ENCODE measurements around the gene KLHL8. TPM values are rescaled to one million over a fixed set of nuclear protein-coding genes. Genes with fewer than 3 reads are reported as not detected.

The KLHL8 gene
- total RNA-seq, 1 experiment from 2014 or later = 7.5 TPM

- Histone ChIP-seq H2BK20ac (ENCODE audit: low read depth, low read length, poor library complexity, severe bottlenecking) (no peak overlapping the region), H3K4me2 (ENCODE audit: insufficient read depth, insufficient read length, low read length) (no peak overlapping the region), H3K27me3 (ENCODE audit: insufficient read depth, low read length) (no peaks in the 10 kb centered on the region), H4K20me1 (ENCODE audit: control insufficient read depth, insufficient read depth, insufficient read length) (no peaks in the 10 kb centered on the region), H3K27ac (ENCODE audit: insufficient read length, low read depth, low read length) (no peak overlapping the region), H4K8ac (replicated peaks; ENCODE audit: insufficient read length, low read depth, low read length) (no peak overlapping the region), H3K56ac (ENCODE audit: insufficient read length, low read depth, low read length) (no peak overlapping the region), H3K23ac (ENCODE audit: insufficient read length, low read depth, low read length) (no peak overlapping the region), H3K4me1 (ENCODE audit: insufficient read depth, low read length) (no peaks in the 10 kb centered on the region), H4K91ac (ENCODE audit: insufficient read length, low read depth, low read length) (no peak overlapping the region), H3K4ac (ENCODE audit: low read depth, low read length) (no peak overlapping the region), H2BK5ac (ENCODE audit: insufficient read length, low read length) (no peak overlapping the region), H4K5ac (ENCODE audit: insufficient read length, low read depth, low read length) (no peak overlapping the region), H2AK5ac (ENCODE audit: insufficient read length, low read length) (no peak overlapping the region), H2BK15ac (ENCODE audit: low read depth, low read length) (no peak overlapping the region), H3K14ac (ENCODE audit: insufficient read depth, low read length) (no peak overlapping the region), H3T11ph (ENCODE audit: low read length) (no peak overlapping the region), H3K9ac (ENCODE audit: extremely low read depth, insufficient read length, low read length) (no peak overlapping the region), H3K79me2 (ENCODE audit: insufficient read depth, low read length) (no peaks in the 10 kb centered on the region), H2BK120ac (ENCODE audit: low read depth, low read length, poor library complexity, severe bottlenecking) (no peak overlapping the region), H2BK12ac (ENCODE audit: insufficient read length, low read depth, low read length) (no peak overlapping the region), H3K79me1 (ENCODE audit: insufficient read depth, low read depth, low read length, poor library complexity, severe bottlenecking) (no peaks in the 10 kb centered on the region), H3K23me2 (ENCODE audit: insufficient read length, low read depth, low read length, poor library complexity, severe bottlenecking) (no peaks in the 10 kb centered on the region), H3K9me3 (ENCODE audit: control insufficient read depth, low read depth, low read length) (no peaks in the 10 kb centered on the region), H2AFZ (ENCODE audit: low read length) (no peak overlapping the region), H3K18ac (ENCODE audit: insufficient read length, low read depth, low read length) (no peak overlapping the region)
- Mint-ChIP-seq H3K27ac (no peak overlapping the region), H3K4me3 (no peak overlapping the region), H3K4me1 (peaks cover 0 to 3% of the 10 kb centered on the region in 2 experiments; a peak in 2 of 4 replicates), H3K9me3 (no peaks in the 10 kb centered on the region; a peak in 1 of 5 replicates), H3K27me3 (ENCODE audit: low read depth) (no peaks in the 10 kb centered on the region), H3K36me3 (ENCODE audit: insufficient read depth in 1 of 3, low read depth in 3 of 3) (peaks cover 0 to 2% (median 0%) of the 10 kb centered on the region in 3 experiments; a peak in 1 of 7 replicates)
- TF ChIP-seq CTCF (conservative IDR thresholded peaks at IDR 0.05) = no peak
- no CpG with 5 or more reads among the region's 2 CpGs for WGBS (ENCODE audit: extremely low coverage, insufficient read length, low lambda C conversion rate)
- DNase-seq = no peak
Measured at GRCh38 chr4:87188048-87188447, 32.4 kb downstream of the KLHL8 start.
